SH-SY5Y (cell line): ENCODE measurements around the gene FOXF1.

Source experiments
- GATA2 ChIP-seq: IDR thresholded peaks from 2 replicates; pipeline ENCODE4 v1.6.1; 2011; ENCODE audit warnings: mild to moderate bottlenecking, low read depth, low read length
- GATA3 ChIP-seq: IDR thresholded peaks from 2 replicates; pipeline ENCODE4 v1.6.1; 2011; ENCODE audit warnings: low read depth, mild to moderate bottlenecking, low read length, moderate library complexity

Gene FOXF1

GRCh38 chr16:86496929-86497461 is 13.3 kb upstream of the FOXF1 start:
- TF ChIP-seq GATA3 (no peak), GATA2 (no peak)

- TF ChIP-seq GATA2, result no peak
- no peak for TF ChIP-seq GATA3
Observed at GRCh38 chr16:86497551-86498021, 12.7 kb upstream of the FOXF1 start.

GRCh38 chr16:86498155-86498670 is 12.1 kb upstream of the FOXF1 start:
- TF ChIP-seq GATA3 (no peak), GATA2 (no peak)

DNA sequence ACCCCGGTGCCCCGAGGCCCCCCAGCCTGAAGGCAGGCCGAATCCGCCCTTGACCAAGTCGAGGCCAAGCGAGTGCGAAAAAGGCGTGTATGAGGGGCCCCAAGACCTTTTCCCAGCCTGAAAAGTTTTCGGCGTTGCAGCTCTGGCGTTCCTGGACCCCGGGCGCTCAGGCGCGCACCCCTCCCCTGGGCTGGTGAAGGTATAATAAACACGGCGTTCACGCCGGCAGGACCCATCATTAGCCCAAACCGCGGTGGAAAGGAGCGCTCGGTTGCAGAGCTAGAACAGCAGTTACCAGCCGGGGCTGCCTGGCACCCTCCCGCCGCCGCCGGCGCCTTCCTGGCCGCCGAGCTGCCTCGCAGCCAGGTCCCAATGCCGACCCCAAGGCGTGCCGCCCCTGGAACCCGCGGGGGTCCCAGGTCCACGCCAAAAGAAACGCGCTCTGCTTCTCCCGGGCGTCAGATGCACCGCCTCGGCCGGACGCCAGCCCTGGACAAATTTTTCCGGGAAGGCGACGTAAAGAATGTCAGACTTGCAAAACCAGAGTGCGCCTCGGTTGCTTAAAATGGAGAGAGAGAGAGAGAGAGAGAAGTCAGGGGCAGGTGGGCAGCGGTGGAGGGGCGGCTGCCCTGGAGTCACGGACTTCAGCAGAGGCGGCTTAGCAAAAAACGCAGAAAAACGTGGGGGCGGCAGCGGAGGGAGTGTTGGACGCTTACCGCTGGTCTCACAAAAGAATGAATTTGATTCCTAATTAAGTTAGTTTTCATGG is 11.5 kb upstream of the FOXF1 start:
- TF ChIP-seq GATA2, result no peak
- TF ChIP-seq GATA3, result no peak

GRCh38 chr16:86499440-86499786 is 10.9 kb upstream of the FOXF1 start:
- TF ChIP-seq GATA3 (no peak), GATA2 (no peak)

- no peak for TF ChIP-seq GATA2
- no peak for TF ChIP-seq GATA3
Observed at GRCh38 chr16:86499889-86500707, 10.2 kb upstream of the FOXF1 start.

- no peak for TF ChIP-seq GATA2
Observed at GRCh38 chr16:86500708-86501510, 9.4 kb upstream of the FOXF1 start.

GRCh38 chr16:86501989-86502855 is 8.1 kb upstream of the FOXF1 start:
- TF ChIP-seq GATA3, result no peak
- no peak for TF ChIP-seq GATA2

GRCh38 chr16:86502856-86503748 is 7.2 kb upstream of the FOXF1 start:
- TF ChIP-seq GATA2 (no peak), GATA3 (no peak)

DNA sequence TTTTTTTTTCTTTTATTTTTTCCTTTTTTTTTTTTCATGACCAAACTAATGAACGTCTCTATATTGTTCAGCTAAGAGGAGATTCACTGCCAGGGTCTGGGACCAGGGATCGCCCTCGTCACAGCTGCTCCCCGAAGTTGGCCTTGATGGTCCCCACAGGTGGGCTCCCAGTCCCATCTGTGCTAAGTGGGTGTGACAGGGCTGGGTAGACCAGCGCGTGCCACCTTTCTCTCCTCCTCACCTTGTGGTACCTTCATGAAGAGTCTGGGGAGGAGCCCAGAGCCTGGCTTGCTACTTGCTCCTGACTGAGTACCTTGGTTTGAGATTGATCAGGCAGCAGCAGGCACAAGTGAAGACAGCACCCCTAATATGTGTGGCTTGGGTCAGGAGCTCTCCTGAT is 6.5 kb upstream of the FOXF1 start:
- TF ChIP-seq GATA2 (no peak), GATA3 (no peak)

- TF ChIP-seq GATA2 (no peak), GATA3 (no peak)
Observed at GRCh38 chr16:86504315-86505184, 5.8 kb upstream of the FOXF1 start.
